A673 (cell line): ENCODE results near the gene PRKCQ. TPM values are rescaled to one million over a fixed set of nuclear protein-coding genes. Genes with fewer than 3 reads are reported as not detected.

Source experiments
- BruUV-seq: library from RNA; stranded (reverse); fragments of 400-500 nt; replicated peaks from 2 replicates; lab custom pipeline; 2021; lab: Mats Ljungman, UMichigan
- CTCF ChIA-PET: fragments of 300-600 bp; sonication (Branson Sonifier 250); formaldehyde crosslinking; loops from one replicate; lab custom pipeline; 2022; ENCODE audit warnings: antibody characterized with exemption; lab: Charles Lee
- POLR2A ChIA-PET: fragments of 300-600 bp; sonication (Branson Sonifier 250); formaldehyde crosslinking; loops from one replicate; lab custom pipeline; 2022; ENCODE audit warnings: antibody characterized with exemption; ENCODE audit not compliant: low non-redundant PET; lab: Charles Lee
- DNase-seq: peaks from one replicate; pipeline ENCODE4 v3.0.0-alpha.2; 2015; ENCODE audit warnings: low spot score
- H3K27ac ChIP-seq: fragments of 200-600 bp; sonication (generic); 2 replicates; pipeline ENCODE4 v1.5.1; 2016; ENCODE audit warnings: mixed run types, low read depth, mild to moderate bottlenecking, mixed read lengths, antibody characterized with exemption, low read length; ENCODE audit not compliant: poor library complexity, severe bottlenecking
- H3K27me3 ChIP-seq: fragments of 200-600 bp; sonication (generic); replicated peaks from 2 replicates; pipeline ENCODE4 v1.6.1; 2017; ENCODE audit warnings: mixed run types, low read depth, mild to moderate bottlenecking, mixed read lengths, antibody characterized with exemption, low read length; ENCODE audit not compliant: insufficient read depth, poor library complexity
- H3K36me3 ChIP-seq: fragments of 200-600 bp; sonication (generic); 2 replicates; pipeline ENCODE4 v1.6.1; 2016; ENCODE audit warnings: mixed run types, mild to moderate bottlenecking, mixed read lengths, antibody characterized with exemption, low read length; ENCODE audit not compliant: insufficient read depth, poor library complexity, severe bottlenecking
- H3K4me1 ChIP-seq: fragments of 200-600 bp; sonication (generic); 2 replicates; pipeline ENCODE4 v1.6.1; 2017; ENCODE audit warnings: mixed run types, mild to moderate bottlenecking, mixed read lengths, antibody characterized with exemption, low read length; ENCODE audit not compliant: insufficient read depth, poor library complexity, severe bottlenecking
- H3K4me3 ChIP-seq: fragments of 200-600 bp; sonication (generic); 2 replicates; pipeline ENCODE4 v1.5.1; 2016; ENCODE audit warnings: low read depth, mixed run types, mild to moderate bottlenecking, mixed read lengths, low read length; ENCODE audit not compliant: poor library complexity, severe bottlenecking
- H3K9me3 ChIP-seq: fragments of 200-600 bp; sonication (generic); 2 replicates; pipeline ENCODE4 v1.6.1; 2016; ENCODE audit warnings: mixed run types, low read depth, mild to moderate bottlenecking, mixed read lengths, antibody characterized with exemption, low read length; ENCODE audit not compliant: poor library complexity, severe bottlenecking
- EZH2 ChIP-seq: fragments of 200-600 bp; sonication (generic); IDR thresholded peaks from 2 replicates; pipeline ENCODE4 v1.6.1; 2017; ENCODE audit warnings: borderline replicate concordance, low read depth, mild to moderate bottlenecking, mixed read lengths, antibody characterized with exemption, low read length; ENCODE audit not compliant: poor library complexity, severe bottlenecking
- intact Hi-C: fragments of 100-400 bp; cut with micrococcal nuclease; formaldehyde crosslinking; loops from one replicate; pipeline ENCODE4 v1.10.0; 2022; ENCODE audit not compliant: unreplicated experiment
- total RNA-seq: library from RNA; stranded (reverse); gene quantifications from 2 replicates; pipeline ENCODE4 v1.2.3, GENCODE V29; 2021
- TF ChIP-seq, protein P1 (sequence below): fragments of 300-800, 200-600 bp; sonication (generic); conservative IDR thresholded peaks from 2 replicates; pipeline ENCODE4 v1.5.1; 2017; ENCODE audit warnings: low read depth, mild to moderate bottlenecking, antibody characterized with exemption, low read length, moderate library complexity, mixed read lengths

The PRKCQ gene
- total RNA-seq, 1 experiment from 2014 or later, result not detected

DNA sequence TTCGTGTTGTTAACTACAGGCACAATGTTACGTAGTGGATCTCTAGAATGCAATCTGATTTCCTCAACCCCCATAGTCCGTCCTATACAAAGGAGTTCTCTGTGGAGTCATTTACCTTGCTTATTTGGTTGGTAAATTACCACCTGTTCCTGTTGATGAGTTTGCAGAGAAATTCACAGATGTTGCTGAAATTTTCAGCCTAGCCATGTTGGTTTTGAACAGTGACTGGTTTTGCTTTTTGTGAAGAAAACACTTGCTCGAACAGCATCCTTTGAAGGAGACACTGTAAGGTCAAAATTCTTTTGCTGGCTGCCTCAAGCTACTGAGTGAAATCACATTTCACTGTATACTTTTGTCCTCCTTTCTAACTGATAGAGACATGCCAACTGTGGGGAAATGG is 15.4 kb upstream of the PRKCQ start:
- Histone ChIP-seq H3K4me3 (no peak overlapping the region), H3K36me3 (no peaks in the 10 kb centered on the region), H3K27ac (no peak overlapping the region), H3K4me1 (no peaks in the 10 kb centered on the region), H3K9me3 (no peaks in the 10 kb centered on the region), H3K27me3 (peaks cover 98% of the 10 kb centered on the region)
- ChIA-PET POLR2A (no interaction called here), CTCF (no interaction called here)
- intact Hi-C loops, result no loop called here
- TF ChIP-seq, protein P1, sequence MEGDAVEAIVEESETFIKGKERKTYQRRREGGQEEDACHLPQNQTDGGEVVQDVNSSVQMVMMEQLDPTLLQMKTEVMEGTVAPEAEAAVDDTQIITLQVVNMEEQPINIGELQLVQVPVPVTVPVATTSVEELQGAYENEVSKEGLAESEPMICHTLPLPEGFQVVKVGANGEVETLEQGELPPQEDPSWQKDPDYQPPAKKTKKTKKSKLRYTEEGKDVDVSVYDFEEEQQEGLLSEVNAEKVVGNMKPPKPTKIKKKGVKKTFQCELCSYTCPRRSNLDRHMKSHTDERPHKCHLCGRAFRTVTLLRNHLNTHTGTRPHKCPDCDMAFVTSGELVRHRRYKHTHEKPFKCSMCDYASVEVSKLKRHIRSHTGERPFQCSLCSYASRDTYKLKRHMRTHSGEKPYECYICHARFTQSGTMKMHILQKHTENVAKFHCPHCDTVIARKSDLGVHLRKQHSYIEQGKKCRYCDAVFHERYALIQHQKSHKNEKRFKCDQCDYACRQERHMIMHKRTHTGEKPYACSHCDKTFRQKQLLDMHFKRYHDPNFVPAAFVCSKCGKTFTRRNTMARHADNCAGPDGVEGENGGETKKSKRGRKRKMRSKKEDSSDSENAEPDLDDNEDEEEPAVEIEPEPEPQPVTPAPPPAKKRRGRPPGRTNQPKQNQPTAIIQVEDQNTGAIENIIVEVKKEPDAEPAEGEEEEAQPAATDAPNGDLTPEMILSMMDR, result no peak
- TF ChIP-seq EZH2, result no peak
- no peak for DNase-seq
- no TSS peak for BruUV-seq

DNA sequence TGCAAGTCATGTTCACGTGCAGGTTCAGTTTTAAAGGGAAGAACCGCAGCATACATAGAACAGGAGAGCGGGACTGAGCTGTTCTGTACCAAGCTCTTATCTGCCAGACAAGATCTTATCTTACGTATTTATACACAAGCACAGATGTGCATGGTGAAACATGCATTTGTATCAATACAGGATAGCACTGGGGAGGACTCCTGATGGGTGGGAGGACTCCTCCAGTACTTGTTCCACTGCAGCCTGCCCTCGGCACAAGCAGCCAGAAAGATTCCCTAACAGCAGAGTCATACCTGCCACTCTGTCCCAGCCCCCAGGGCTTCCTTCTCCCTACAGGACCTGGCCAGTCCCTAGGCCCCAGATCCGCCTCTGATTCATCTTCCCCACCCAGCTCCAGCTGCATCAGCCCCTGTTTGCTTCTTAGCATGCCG is 13.2 kb upstream of the PRKCQ start:
- no peak for TF ChIP-seq EZH2
- TF ChIP-seq, protein P1, result no peak
- DNase-seq, result no peak
- no peak overlapping the region for H3K4me3 ChIP-seq
- H3K4me1 ChIP-seq, result no peaks in the 10 kb centered on the region
- ChIA-PET CTCF (no interaction called here), POLR2A (no interaction called here)
- peaks cover 100% of the 10 kb centered on the region for H3K27me3 ChIP-seq
- no peaks in the 10 kb centered on the region for H3K36me3 ChIP-seq
- H3K27ac ChIP-seq, result no peak overlapping the region
- intact Hi-C loops, result no loop called here
- H3K9me3 ChIP-seq, result no peaks in the 10 kb centered on the region
- BruUV-seq, result no TSS peak

DNA sequence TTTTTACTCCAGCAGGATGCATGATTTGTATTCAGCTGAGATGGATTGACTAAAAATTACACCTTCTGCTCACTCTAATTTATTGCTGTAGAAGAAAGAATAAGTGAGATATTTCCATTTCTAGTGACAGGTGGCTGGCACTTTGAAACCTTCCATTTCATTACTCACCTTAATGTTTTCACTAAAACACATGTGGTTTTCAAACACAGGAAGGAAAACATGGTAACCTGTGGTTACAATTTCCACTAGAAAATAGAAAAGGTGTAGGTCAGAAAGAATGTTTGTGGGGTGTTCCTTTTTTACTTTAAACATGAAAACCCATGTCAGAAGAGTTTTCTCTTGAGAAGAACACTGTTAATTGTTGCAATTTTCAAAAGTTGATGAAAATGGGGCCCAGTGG is 12.0 kb upstream of the PRKCQ start:
- no peak for DNase-seq
- CTCF ChIA-PET, result no interaction called here
- Histone ChIP-seq H3K27ac (no peak overlapping the region), H3K36me3 (no peaks in the 10 kb centered on the region), H3K9me3 (no peaks in the 10 kb centered on the region), H3K4me3 (no peak overlapping the region), H3K4me1 (no peaks in the 10 kb centered on the region), H3K27me3 (peaks cover 100% of the 10 kb centered on the region)
- TF ChIP-seq EZH2, result no peak
- TF ChIP-seq, protein P1, result no peak
- intact Hi-C loops, result no loop called here
- no TSS peak for BruUV-seq
- POLR2A ChIA-PET, result no interaction called here
